ENCODE measurements around the gene TSKU.
A peak's percentile ranks its signal among the peaks of the same experiment; 100 is the strongest.

Gene TSKU

GRCh38 chr11:76796511-76797198 is 13.5 kb downstream of the TSKU start:
- no peak for DNase-seq (ENCODE audit: low read depth, low spot score)
- no peak overlapping the region for H3K4me3 ChIP-seq (ENCODE audit: low read length)

GRCh38 chr11:76797341-76798201 is 14.4 kb downstream of the TSKU start:
- no peak overlapping the region for H3K4me3 ChIP-seq (ENCODE audit: low read length)
- no peak for DNase-seq (ENCODE audit: low read depth, low spot score)

GRCh38 chr11:76798202-76798581 is 15.0 kb downstream of the TSKU start:
- DNase-seq (ENCODE audit: low read depth, low spot score), result no peak
- no peak overlapping the region for H3K4me3 ChIP-seq (ENCODE audit: low read length)

GRCh38 chr11:76798671-76799065 is 15.5 kb downstream of the TSKU start:
- no peak for DNase-seq (ENCODE audit: low read depth, low spot score)
- H3K4me3 ChIP-seq (ENCODE audit: low read length), result no peak overlapping the region

GRCh38 chr11:76799066-76799804 is 16.1 kb downstream of the TSKU start:
- DNase-seq (ENCODE audit: low read depth, low spot score), result peak; percentile 41
- H3K4me3 ChIP-seq (ENCODE audit: low read length), result peak overlapping the region; percentile 13

- no peak for DNase-seq (ENCODE audit: low read depth, low spot score)
- no peak overlapping the region for H3K4me3 ChIP-seq (ENCODE audit: low read length)
These were observed 17.5 kb downstream of the TSKU start for GRCh38 chr11:76800466-76801200.

GRCh38 chr11:76801225-76801624 is 18.1 kb downstream of the TSKU start:
- H3K4me3 ChIP-seq (ENCODE audit: low read length), result no peak overlapping the region
- no peak for DNase-seq (ENCODE audit: low read depth, low spot score)

- no peak for DNase-seq (ENCODE audit: low read depth, low spot score)
- no peak overlapping the region for H3K4me3 ChIP-seq (ENCODE audit: low read length)
These were observed 18.6 kb downstream of the TSKU start for GRCh38 chr11:76801736-76802135.

- DNase-seq (ENCODE audit: low read depth, low spot score), result no peak
These were observed 19.0 kb downstream of the TSKU start for GRCh38 chr11:76802151-76802550.

GRCh38 chr11:76802621-76803020 is 19.5 kb downstream of the TSKU start:
- no peak for DNase-seq (ENCODE audit: low read depth, low spot score)
- no peak overlapping the region for H3K4me3 ChIP-seq (ENCODE audit: low read length)

More at GRCh38 chr11:76802151-76802550, 19.0 kb downstream of the TSKU start:
- H3K4me3 ChIP-seq (ENCODE audit: low read length), result no peak overlapping the region

- no peak for DNase-seq (ENCODE audit: low read depth, low spot score)
- H3K4me3 ChIP-seq (ENCODE audit: low read length), result no peak overlapping the region
These were observed 19.9 kb downstream of the TSKU start for GRCh38 chr11:76803023-76803422.

GRCh38 chr11:76803811-76804600 is 20.9 kb downstream of the TSKU start:
- no peak overlapping the region for H3K4me3 ChIP-seq (ENCODE audit: low read length)
- DNase-seq (ENCODE audit: low read depth, low spot score), result peak; percentile 86

- DNase-seq (ENCODE audit: low read depth, low spot score), result no peak
- H3K4me3 ChIP-seq (ENCODE audit: low read length), result no peak overlapping the region
These were observed 22.2 kb downstream of the TSKU start for GRCh38 chr11:76805206-76805913.

- no peak overlapping the region for H3K4me3 ChIP-seq (ENCODE audit: low read length)
- DNase-seq (ENCODE audit: low read depth, low spot score), result no peak
These were observed 23.0 kb downstream of the TSKU start for GRCh38 chr11:76806131-76806530.

- H3K4me3 ChIP-seq (ENCODE audit: low read length), result no peak overlapping the region
- DNase-seq (ENCODE audit: low read depth, low spot score), result no peak
These were observed 23.6 kb downstream of the TSKU start for GRCh38 chr11:76806608-76807205.

GRCh38 chr11:76807206-76807875 is 24.2 kb downstream of the TSKU start:
- DNase-seq (ENCODE audit: low read depth, low spot score), result peak; percentile 65
- H3K4me3 ChIP-seq (ENCODE audit: low read length), result no peak overlapping the region

- DNase-seq (ENCODE audit: low read depth, low spot score), result no peak
These were observed 25.0 kb downstream of the TSKU start for GRCh38 chr11:76808171-76808570.

More at GRCh38 chr11:76808171-76808570, 25.0 kb downstream of the TSKU start:
- no peak overlapping the region for H3K4me3 ChIP-seq (ENCODE audit: low read length)

All from Jurkat, Clone E6-1 (cell line).